ENCODE measurements around the gene XG. TPM values are rescaled to one million over a fixed set of nuclear protein-coding genes. Genes with fewer than 3 reads are reported as not detected.
"Not testable (repeated sequence)": the region's sequence is repeated elsewhere in the genome, so short reads cannot be mapped to it uniquely, and the experiment has no call there.

XG gene
- polyA plus RNA-seq, 1 donor, result 1.7 TPM

- not testable (repeated sequence) for DNase-seq (ENCODE audit: low read depth)
Measured at GRCh38 chrX:2780472-2781225, 28.8 kb downstream of the XG start.

GRCh38 chrX:2781226-2781571 is 29.4 kb downstream of the XG start:
- no peak for DNase-seq (ENCODE audit: low read depth)

GRCh38 chrX:2781698-2782097 is 29.9 kb downstream of the XG start:
- DNase-seq (ENCODE audit: low read depth), result no peak

- no peak for DNase-seq (ENCODE audit: low read depth)
Measured at GRCh38 chrX:2782171-2782570, 30.3 kb downstream of the XG start.

- no peak for DNase-seq (ENCODE audit: low read depth)
Measured at GRCh38 chrX:2782778-2783177, 30.9 kb downstream of the XG start.

GRCh38 chrX:2784026-2784425 is 32.2 kb downstream of the XG start:
- DNase-seq (ENCODE audit: low read depth), result no peak

- no peak for DNase-seq (ENCODE audit: low read depth)
Measured at GRCh38 chrX:2785538-2785937, 33.7 kb downstream of the XG start.

GRCh38 chrX:2788980-2789379 is 37.1 kb downstream of the XG start:
- DNase-seq (ENCODE audit: low read depth), result no peak

- DNase-seq (ENCODE audit: low read depth), result no peak
Measured at GRCh38 chrX:2789569-2789968, 37.7 kb downstream of the XG start.

- DNase-seq (ENCODE audit: low read depth), result no peak
Measured at GRCh38 chrX:2793752-2794151, 41.9 kb downstream of the XG start.

GRCh38 chrX:2794336-2794735 is 42.5 kb downstream of the XG start:
- DNase-seq (ENCODE audit: low read depth), result no peak

- DNase-seq (ENCODE audit: low read depth), result not testable (repeated sequence)
Measured at GRCh38 chrX:2796808-2797207, 45.0 kb downstream of the XG start.

GRCh38 chrX:2799369-2799768 is 47.5 kb downstream of the XG start:
- no peak for DNase-seq (ENCODE audit: low read depth)

GRCh38 chrX:2799980-2800379 is 48.1 kb downstream of the XG start:
- not testable (repeated sequence) for DNase-seq (ENCODE audit: low read depth)

- no peak for DNase-seq (ENCODE audit: low read depth)
Measured at GRCh38 chrX:2801223-2801622, 49.4 kb downstream of the XG start.

- not testable (repeated sequence) for DNase-seq (ENCODE audit: low read depth)
Measured at GRCh38 chrX:2802376-2803090, 50.7 kb downstream of the XG start.

GRCh38 chrX:2803486-2803885 is 51.6 kb downstream of the XG start:
- not testable (repeated sequence) for DNase-seq (ENCODE audit: low read depth)

GRCh38 chrX:2804106-2804843 is 52.4 kb downstream of the XG start:
- not testable (repeated sequence) for DNase-seq (ENCODE audit: low read depth)

GRCh38 chrX:2804858-2805257 is 53.0 kb downstream of the XG start:
- DNase-seq (ENCODE audit: low read depth), result not testable (repeated sequence)

GRCh38 chrX:2811271-2811670 is 59.4 kb downstream of the XG start:
- no peak for DNase-seq (ENCODE audit: low read depth)

GRCh38 chrX:2812161-2812907 is 60.5 kb downstream of the XG start:
- DNase-seq (ENCODE audit: low read depth), result not testable (repeated sequence)

- no peak for DNase-seq (ENCODE audit: low read depth)
Measured at GRCh38 chrX:2817036-2817435, 65.2 kb downstream of the XG start.
